AG10803 (cell line): ENCODE results near the gene TP53TG5.

Experiments used
- DNase-seq: peaks from one replicate; pipeline ENCODE4 v3.0.0; 2010; ENCODE audit warnings: low read depth
- H3K4me3 ChIP-seq: 2 replicates; pipeline ENCODE4 v1.5.1; 2011; ENCODE audit warnings: mild to moderate bottlenecking, low read length, control low read depth
- CTCF ChIP-seq: conservative IDR thresholded peaks from 2 replicates; pipeline ENCODE4 v1.5.1; 2011; ENCODE audit warnings: mild to moderate bottlenecking, low read length, control low read depth, inconsistent platforms

TP53TG5 gene

GRCh38 chr20:45419188-45420091, 41.3 kb upstream of the TP53TG5 start:
- no peak overlapping the region for H3K4me3 ChIP-seq
- no peak for TF ChIP-seq CTCF
- DNase-seq, result peak; percentile 98

GRCh38 chr20:45416917-45417316, 38.8 kb upstream of the TP53TG5 start:
- no peak for DNase-seq
- H3K4me3 ChIP-seq, result peak overlapping the region; percentile 94
- no peak for TF ChIP-seq CTCF

- peak within 1 kb of the TSS; percentile 94 for H3K4me3 ChIP-seq
- no peak for TF ChIP-seq CTCF
- peak; percentile 79 for DNase-seq
These were observed 37.9 kb upstream of the TP53TG5 start, which contains the start of gene PIGT for GRCh38 chr20:45415822-45416637. Gene PIGT, plus strand, starts transcription at chr20:45416141. Its CDS starts 16 bp downstream, at chr20:45416157.

DNA sequence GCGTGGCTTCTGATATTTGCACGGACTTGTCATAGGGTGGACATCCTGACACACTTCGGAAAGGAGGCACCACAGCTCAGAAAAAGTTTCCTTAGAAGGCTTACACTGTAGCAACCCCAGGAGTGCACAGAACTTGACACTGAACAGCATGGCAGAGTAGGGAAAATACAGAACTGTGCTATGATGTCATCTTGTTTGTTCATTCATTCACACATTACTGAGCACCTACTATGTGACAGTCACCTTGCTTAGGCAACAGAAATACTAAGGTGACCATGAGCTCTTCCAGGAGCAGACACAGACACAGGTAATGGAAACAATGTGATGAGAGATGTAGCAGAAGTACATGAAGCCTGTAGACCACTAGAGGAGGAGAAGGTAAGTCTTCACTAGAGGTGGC, 35.4 kb upstream of the TP53TG5 start:
- H3K4me3 ChIP-seq, result no peak overlapping the region
- TF ChIP-seq CTCF, result no peak
- DNase-seq, result no peak

- no peak overlapping the region for H3K4me3 ChIP-seq
- DNase-seq, result no peak
- TF ChIP-seq CTCF, result no peak
These were observed 34.5 kb upstream of the TP53TG5 start for GRCh38 chr20:45412653-45413052.

- no peak for DNase-seq
- no peak for TF ChIP-seq CTCF
- H3K4me3 ChIP-seq, result no peak overlapping the region
These were observed 32.8 kb upstream of the TP53TG5 start for GRCh38 chr20:45410887-45411286.
